ENCODE measurements around the gene PET100.

- no peak for TF ChIP-seq CTCF (IDR thresholded peaks at IDR 0.05 in 4 of 5, conservative IDR thresholded peaks at IDR 0.05 in 1 of 5)
- no peak for TF ChIP-seq POLR2A (IDR thresholded peaks at IDR 0.05)
Observed at GRCh38 chr19:7625763-7626372, 3.7 kb upstream of the PET100 start.

All from gastrocnemius medialis (tissue), 4 donors.